ENCODE data around the gene CTNNBL1. TPM values are rescaled to one million over a fixed set of nuclear protein-coding genes. Genes with fewer than 3 reads are reported as not detected.

Gene CTNNBL1
- total RNA-seq, 1 experiment from 2014 or later = 71.2 TPM

- CTCF ChIA-PET = no interaction called here
- Histone ChIP-seq H3K27me3 (ENCODE audit: control insufficient read depth, insufficient read depth, low read length) (no peaks in the 10 kb centered on the region), H3K4me1 (ENCODE audit: control insufficient read depth, insufficient read depth, low read length) (no peaks in the 10 kb centered on the region), H3K4me3 (ENCODE audit: low read depth in 2 of 2, low read length in 2 of 2) (no peak overlapping the region), H3K27ac (ENCODE audit: low read length) (no peak overlapping the region), H3K36me3 (ENCODE audit: control insufficient read depth, insufficient read depth, low read length) (no peaks in the 10 kb centered on the region), H3K9me3 (ENCODE audit: control insufficient read depth, insufficient read depth, low read depth, low read length) (no peaks in the 10 kb centered on the region)
- TF ChIP-seq CTCF (IDR thresholded peaks at IDR 0.05) (no peak), TCF7L2 (IDR thresholded peaks at IDR 0.05; ENCODE audit: low read depth, low read length) (no peak), REST (IDR thresholded peaks at IDR 0.05; ENCODE audit: insufficient read depth in 1 of 2, low read depth in 2 of 2, low read length in 1 of 2) (no peak), SIN3A (IDR thresholded peaks at IDR 0.05; ENCODE audit: borderline replicate concordance, insufficient read depth, low read depth, low read length) (no peak), POLR2AphosphoS5 (IDR thresholded peaks at IDR 0.05; ENCODE audit: low read depth, low read length) (no peak)
- ATAC-seq (no peak), DNase-seq (ENCODE audit: low read depth, low spot score) (no peak)
- POLR2A ChIA-PET = no interaction called here
- intact Hi-C loops (cut with micrococcal nuclease; ENCODE audit: unreplicated experiment) (no loop called here), in situ Hi-C loops (cut with HindIII; ENCODE audit: low pct_unique_long_range_greater_than_20kb, low sequenced_read_pairs) (no loop called here)
- no TSS peak for BruUV-seq (replicated peaks)
Measured at GRCh38 chr20:37870294-37870693, 176.5 kb downstream of the CTNNBL1 start.

GRCh38 chr20:37871751-37872150 is 177.9 kb downstream of the CTNNBL1 start:
- ChIA-PET POLR2A (no interaction called here), CTCF (no interaction called here)
- no peak overlapping the region for H3K27ac ChIP-seq (ENCODE audit: low read length)
- no peak overlapping the region for H3K4me3 ChIP-seq (ENCODE audit: low read depth in 2 of 2, low read length in 2 of 2)
- no TSS peak for BruUV-seq (replicated peaks)
- no peak for ATAC-seq
- intact Hi-C loops (cut with micrococcal nuclease; ENCODE audit: unreplicated experiment) (no loop called here), in situ Hi-C loops (cut with HindIII; ENCODE audit: low pct_unique_long_range_greater_than_20kb, low sequenced_read_pairs) (no loop called here)
- no peaks in the 10 kb centered on the region for H3K4me1 ChIP-seq (ENCODE audit: control insufficient read depth, insufficient read depth, low read length)
- H3K36me3 ChIP-seq (ENCODE audit: control insufficient read depth, insufficient read depth, low read length) = no peaks in the 10 kb centered on the region
- no peaks in the 10 kb centered on the region for H3K9me3 ChIP-seq (ENCODE audit: control insufficient read depth, insufficient read depth, low read depth, low read length)
- H3K27me3 ChIP-seq (ENCODE audit: control insufficient read depth, insufficient read depth, low read length) = no peaks in the 10 kb centered on the region
- TF ChIP-seq POLR2AphosphoS5 (IDR thresholded peaks at IDR 0.05; ENCODE audit: low read depth, low read length) (no peak), REST (IDR thresholded peaks at IDR 0.05; ENCODE audit: insufficient read depth in 1 of 2, low read depth in 2 of 2, low read length in 1 of 2) (no peak), TCF7L2 (IDR thresholded peaks at IDR 0.05; ENCODE audit: low read depth, low read length) (no peak), CTCF (IDR thresholded peaks at IDR 0.05) (no peak), SIN3A (IDR thresholded peaks at IDR 0.05; ENCODE audit: borderline replicate concordance, insufficient read depth, low read depth, low read length) (no peak)
- no peak for DNase-seq (ENCODE audit: low read depth, low spot score)

Measured in Panc1 (cell line).